Measurements from ENCODE around the gene CCR3.

GRCh38 chr3:46200211-46200610 lies 42.0 kb upstream of the CCR3 start:
- TF ChIP-seq YY1 (IDR thresholded peaks at IDR 0.05; ENCODE audit: insufficient read depth, insufficient read length) (no peak), ZNF274 (IDR thresholded peaks at IDR 0.05; ENCODE audit: low read depth, low read length) (no peak), SUZ12 (IDR thresholded peaks at IDR 0.05; ENCODE audit: extremely low read depth, insufficient read depth, insufficient read length) (no peak)

Measured in NT2/D1 (cell line).